LNCAP (cell line): ENCODE results near the gene PTPRD.

Source experiments
- TF ChIP-seq, protein P1 (sequence below): fragments of 450-650 bp; IDR thresholded peaks from 2 replicates; pipeline ENCODE4 v1.5.1; 2017; ENCODE audit warnings: mild to moderate bottlenecking

PTPRD gene

GRCh38 chr9:10050016-10050415 lies 562.8 kb downstream of the PTPRD start:
- TF ChIP-seq, protein P1, sequence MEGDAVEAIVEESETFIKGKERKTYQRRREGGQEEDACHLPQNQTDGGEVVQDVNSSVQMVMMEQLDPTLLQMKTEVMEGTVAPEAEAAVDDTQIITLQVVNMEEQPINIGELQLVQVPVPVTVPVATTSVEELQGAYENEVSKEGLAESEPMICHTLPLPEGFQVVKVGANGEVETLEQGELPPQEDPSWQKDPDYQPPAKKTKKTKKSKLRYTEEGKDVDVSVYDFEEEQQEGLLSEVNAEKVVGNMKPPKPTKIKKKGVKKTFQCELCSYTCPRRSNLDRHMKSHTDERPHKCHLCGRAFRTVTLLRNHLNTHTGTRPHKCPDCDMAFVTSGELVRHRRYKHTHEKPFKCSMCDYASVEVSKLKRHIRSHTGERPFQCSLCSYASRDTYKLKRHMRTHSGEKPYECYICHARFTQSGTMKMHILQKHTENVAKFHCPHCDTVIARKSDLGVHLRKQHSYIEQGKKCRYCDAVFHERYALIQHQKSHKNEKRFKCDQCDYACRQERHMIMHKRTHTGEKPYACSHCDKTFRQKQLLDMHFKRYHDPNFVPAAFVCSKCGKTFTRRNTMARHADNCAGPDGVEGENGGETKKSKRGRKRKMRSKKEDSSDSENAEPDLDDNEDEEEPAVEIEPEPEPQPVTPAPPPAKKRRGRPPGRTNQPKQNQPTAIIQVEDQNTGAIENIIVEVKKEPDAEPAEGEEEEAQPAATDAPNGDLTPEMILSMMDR, result no peak

- TF ChIP-seq, protein P1, result no peak
Measured at GRCh38 chr9:10048994-10049393, 563.8 kb downstream of the PTPRD start.

DNA sequence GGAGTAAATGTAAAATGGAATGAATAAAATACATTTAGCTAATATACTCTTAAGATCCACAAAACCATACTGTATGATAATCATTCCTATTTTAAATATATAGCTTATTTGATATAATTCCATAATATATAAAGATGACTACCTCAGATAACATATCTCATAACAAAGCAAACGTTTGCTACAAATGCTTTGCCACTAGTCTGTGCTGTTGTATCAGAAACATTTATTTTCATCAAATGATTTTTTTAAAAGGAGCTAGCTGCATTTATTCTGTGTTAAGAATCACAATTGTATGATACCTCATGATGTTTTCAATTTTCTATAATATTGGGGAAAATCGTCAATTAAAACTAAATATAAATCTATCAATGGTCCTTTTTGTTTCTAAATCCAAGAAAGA lies 567.2 kb downstream of the PTPRD start:
- TF ChIP-seq, protein P1, result peak; percentile 35; the same call in 1 of the 2 replicates

DNA sequence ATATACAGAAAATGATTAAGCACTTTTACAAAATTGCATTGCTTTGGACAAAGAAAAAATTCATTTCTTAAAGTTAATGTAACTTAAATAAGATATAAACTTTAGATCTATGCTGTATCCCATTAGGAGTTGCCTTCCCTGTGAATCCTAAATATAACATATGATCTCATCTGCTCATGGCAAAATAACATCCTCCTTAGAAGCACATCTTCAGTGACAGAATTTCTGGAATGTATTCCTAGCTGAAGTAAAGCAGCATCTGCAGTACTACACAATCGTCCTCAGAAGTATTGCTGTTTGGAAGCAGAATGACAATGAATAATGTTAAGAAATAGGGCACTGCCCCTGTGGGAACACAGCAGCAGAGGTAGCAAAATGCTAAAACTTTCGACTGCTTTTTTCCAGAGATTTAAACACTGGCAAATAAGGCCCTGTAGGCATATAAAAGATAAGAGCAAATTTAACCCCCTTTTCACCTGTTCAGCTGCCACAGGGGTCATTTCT lies 571.0 kb downstream of the PTPRD start:
- TF ChIP-seq, protein P1, result no peak

GRCh38 chr9:10036095-10036494 lies 576.7 kb downstream of the PTPRD start:
- TF ChIP-seq, protein P1, result no peak

DNA sequence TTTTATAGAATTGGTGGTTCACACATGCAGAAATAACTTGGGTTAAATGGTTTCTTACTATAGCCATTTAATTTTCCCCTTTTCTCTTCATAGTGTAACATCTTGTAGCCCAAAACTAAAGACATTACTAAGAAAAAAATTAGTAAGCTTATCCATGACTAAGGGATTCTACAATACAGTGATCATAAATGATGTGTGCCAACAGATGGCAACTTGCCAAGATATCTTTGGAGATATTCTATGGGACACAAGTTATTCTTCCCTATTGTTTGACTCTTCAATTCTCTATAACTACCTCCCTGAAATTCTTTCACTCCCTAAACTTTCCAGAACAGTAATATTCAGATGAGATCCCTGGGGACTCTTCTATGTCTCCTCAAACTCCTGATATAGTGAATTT lies 580.6 kb downstream of the PTPRD start:
- TF ChIP-seq, protein P1, result no peak

DNA sequence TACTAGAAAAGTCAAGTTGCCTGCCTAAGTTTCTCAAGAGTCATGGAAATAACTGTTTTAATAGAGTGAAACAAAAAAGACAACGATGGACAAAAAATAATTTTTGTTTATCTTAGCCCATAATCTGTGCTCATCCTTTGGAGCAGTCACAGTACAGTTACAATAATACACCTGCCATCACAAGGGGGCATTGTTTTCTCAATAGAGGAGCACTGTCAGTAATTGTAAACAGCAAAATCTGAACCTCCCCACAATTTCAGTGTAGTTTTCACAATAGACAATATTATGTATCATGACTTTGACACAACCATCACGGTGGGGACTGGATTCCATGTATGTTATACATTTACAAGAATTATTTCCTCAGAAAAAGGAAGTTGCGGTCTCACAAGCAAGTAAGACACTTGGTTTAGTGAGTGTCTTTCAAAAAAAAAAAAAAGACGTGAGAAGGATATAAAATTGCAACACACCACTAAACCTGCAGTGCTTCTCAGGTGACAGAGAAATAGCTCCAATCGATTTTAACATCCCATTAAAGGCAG lies 586.3 kb downstream of the PTPRD start:
- TF ChIP-seq, protein P1, result no peak

GRCh38 chr9:10015755-10016154 lies 597.0 kb downstream of the PTPRD start:
- TF ChIP-seq, protein P1, result no peak
